SK-N-MC (cell line): ENCODE results near the gene MGAT5B.

ENCODE experiments used
- EZH2 ChIP-seq: fragments of 200-600 bp; sonication (generic); IDR thresholded peaks from one replicate; pipeline ENCODE4 v1.6.1; 2017; ENCODE audit warnings: antibody characterized with exemption
- POLR2AphosphoS5 ChIP-seq: IDR thresholded peaks from 2 replicates; pipeline ENCODE4 v1.6.1; 2012; ENCODE audit warnings: mild to moderate bottlenecking, low read depth, low read length, borderline replicate concordance

DNA sequence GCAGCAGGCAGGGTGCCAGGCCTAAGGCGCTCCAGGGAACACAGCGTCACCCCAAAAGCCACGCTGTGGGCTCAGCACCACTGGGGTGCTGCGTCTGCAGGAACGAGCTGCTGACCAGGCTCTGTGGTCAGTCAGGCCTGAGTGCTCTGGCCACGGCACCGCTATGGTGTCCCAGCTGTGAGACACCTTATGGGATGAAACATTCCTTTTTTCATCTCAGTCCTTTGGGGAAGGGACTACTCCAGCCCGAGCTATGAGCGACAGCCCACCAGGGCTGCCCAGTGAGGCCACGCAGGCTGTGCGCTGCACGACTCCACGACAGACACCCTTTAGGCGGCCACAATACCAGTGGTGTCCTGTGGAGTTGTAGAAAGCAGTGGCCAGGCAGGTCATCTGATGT lies 11.1 kb downstream of the MGAT5B start:
- no peak for TF ChIP-seq POLR2AphosphoS5
- no peak for TF ChIP-seq EZH2
